SU-DHL-6 (cell line): ENCODE results near the gene SPECC1.

ENCODE experiments used
- EZH2phosphoT487 ChIP-seq: fragments of 200-600 bp; sonication (generic), shearing (Covaris generic); conservative IDR thresholded peaks from 2 replicates; pipeline ENCODE4 v1.6.1; 2018; ENCODE audit warnings: mild to moderate bottlenecking, antibody characterized with exemption, low read length, moderate library complexity, mixed read lengths
- TF ChIP-seq, protein P1 (sequence below): fragments of 200-600 bp; sonication (generic); IDR thresholded peaks from one replicate; pipeline ENCODE4 v1.5.1; 2017; ENCODE audit warnings: antibody characterized with exemption, mild to moderate bottlenecking, low read length, moderate library complexity; ENCODE audit not compliant: insufficient read depth, poor library complexity, severe bottlenecking

- TF ChIP-seq, protein P1, sequence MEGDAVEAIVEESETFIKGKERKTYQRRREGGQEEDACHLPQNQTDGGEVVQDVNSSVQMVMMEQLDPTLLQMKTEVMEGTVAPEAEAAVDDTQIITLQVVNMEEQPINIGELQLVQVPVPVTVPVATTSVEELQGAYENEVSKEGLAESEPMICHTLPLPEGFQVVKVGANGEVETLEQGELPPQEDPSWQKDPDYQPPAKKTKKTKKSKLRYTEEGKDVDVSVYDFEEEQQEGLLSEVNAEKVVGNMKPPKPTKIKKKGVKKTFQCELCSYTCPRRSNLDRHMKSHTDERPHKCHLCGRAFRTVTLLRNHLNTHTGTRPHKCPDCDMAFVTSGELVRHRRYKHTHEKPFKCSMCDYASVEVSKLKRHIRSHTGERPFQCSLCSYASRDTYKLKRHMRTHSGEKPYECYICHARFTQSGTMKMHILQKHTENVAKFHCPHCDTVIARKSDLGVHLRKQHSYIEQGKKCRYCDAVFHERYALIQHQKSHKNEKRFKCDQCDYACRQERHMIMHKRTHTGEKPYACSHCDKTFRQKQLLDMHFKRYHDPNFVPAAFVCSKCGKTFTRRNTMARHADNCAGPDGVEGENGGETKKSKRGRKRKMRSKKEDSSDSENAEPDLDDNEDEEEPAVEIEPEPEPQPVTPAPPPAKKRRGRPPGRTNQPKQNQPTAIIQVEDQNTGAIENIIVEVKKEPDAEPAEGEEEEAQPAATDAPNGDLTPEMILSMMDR, result no peak
- no peak for TF ChIP-seq EZH2phosphoT487
Observed at GRCh38 chr17:20315821-20316220, 306.7 kb downstream of the SPECC1 start.
